Breast epithelium (tissue), 3 donors: ENCODE data around the gene RSPH4A.

Experiments
- POLR2A ChIP-seq: fragments of 450-650 bp; IDR thresholded peaks from one replicate; pipeline ENCODE4 v1.6.1; 2016; ENCODE audit warnings: antibody characterized with exemption, mild to moderate bottlenecking, moderate library complexity
- POLR2AphosphoS5 ChIP-seq, 3 donors: sonication (generic); formaldehyde crosslinking; IDR thresholded peaks; one replicate each; pipeline ENCODE4 v1.6.1; 2017; ENCODE audit warnings: antibody characterized with exemption in 3 of 3
- TF ChIP-seq, protein P1 (sequence below), 3 donors: fragments of 450-650 bp; IDR thresholded peaks; one replicate each; pipeline ENCODE4 v1.5.1; 2016 to 2017; ENCODE audit warnings: antibody characterized with exemption in 3 of 3, mild to moderate bottlenecking in 3 of 3, moderate library complexity in 3 of 3

GRCh38 chr6:116676021-116676420, 59.7 kb downstream of the RSPH4A start:
- TF ChIP-seq, protein P1, sequence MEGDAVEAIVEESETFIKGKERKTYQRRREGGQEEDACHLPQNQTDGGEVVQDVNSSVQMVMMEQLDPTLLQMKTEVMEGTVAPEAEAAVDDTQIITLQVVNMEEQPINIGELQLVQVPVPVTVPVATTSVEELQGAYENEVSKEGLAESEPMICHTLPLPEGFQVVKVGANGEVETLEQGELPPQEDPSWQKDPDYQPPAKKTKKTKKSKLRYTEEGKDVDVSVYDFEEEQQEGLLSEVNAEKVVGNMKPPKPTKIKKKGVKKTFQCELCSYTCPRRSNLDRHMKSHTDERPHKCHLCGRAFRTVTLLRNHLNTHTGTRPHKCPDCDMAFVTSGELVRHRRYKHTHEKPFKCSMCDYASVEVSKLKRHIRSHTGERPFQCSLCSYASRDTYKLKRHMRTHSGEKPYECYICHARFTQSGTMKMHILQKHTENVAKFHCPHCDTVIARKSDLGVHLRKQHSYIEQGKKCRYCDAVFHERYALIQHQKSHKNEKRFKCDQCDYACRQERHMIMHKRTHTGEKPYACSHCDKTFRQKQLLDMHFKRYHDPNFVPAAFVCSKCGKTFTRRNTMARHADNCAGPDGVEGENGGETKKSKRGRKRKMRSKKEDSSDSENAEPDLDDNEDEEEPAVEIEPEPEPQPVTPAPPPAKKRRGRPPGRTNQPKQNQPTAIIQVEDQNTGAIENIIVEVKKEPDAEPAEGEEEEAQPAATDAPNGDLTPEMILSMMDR (IDR thresholded peaks at IDR 0.05): no peak
- TF ChIP-seq POLR2AphosphoS5 (IDR thresholded peaks at IDR 0.05): no peak
- no peak for TF ChIP-seq POLR2A
